GM18870 (cell line): Measurements from ENCODE around the gene WDR91.

Source experiments
- ATAC-seq: cut with Tn5 transposase; IDR thresholded peaks from one replicate; pipeline ENCODE4 v1.9.1; 2021; ENCODE audit warnings: moderate library complexity; ENCODE audit not compliant: unreplicated experiment

Gene WDR91

DNA sequence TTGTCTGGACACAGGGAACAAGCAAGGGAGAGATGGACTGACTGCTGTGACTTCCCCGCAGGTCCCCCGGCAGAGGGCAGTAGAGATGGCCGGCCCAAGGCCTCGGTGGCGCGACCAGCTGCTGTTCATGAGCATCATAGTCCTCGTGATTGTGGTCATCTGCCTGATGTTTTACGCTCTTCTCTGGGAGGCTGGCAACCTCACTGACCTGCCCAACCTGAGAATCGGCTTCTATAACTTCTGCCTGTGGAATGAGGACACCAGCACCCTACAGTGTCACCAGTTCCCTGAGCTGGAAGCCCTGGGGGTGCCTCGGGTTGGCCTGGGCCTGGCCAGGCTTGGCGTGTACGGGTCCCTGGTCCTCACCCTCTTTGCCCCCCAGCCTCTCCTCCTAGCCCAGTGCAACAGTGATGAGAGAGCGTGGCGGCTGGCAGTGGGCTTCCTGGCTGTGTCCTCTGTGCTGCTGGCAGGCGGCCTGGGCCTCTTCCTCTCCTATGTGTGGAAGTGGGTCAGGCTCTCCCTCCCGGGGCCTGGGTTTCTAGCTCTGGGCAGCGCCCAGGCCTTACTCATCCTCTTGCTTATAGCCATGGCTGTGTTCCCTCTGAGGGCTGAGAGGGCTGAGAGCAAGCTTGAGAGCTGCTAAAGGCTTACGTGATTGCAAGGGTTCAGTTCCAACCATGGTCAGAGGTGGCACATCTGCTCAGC lies 46.8 kb downstream of the WDR91 start:
- no peak for ATAC-seq

- ATAC-seq = no peak
Observed at GRCh38 chr7:135162382-135163001, 48.8 kb downstream of the WDR91 start.

- no peak for ATAC-seq
Observed at GRCh38 chr7:135161669-135162068, 49.7 kb downstream of the WDR91 start.

- no peak for ATAC-seq
Observed at GRCh38 chr7:135160858-135161653, 50.3 kb downstream of the WDR91 start.

DNA sequence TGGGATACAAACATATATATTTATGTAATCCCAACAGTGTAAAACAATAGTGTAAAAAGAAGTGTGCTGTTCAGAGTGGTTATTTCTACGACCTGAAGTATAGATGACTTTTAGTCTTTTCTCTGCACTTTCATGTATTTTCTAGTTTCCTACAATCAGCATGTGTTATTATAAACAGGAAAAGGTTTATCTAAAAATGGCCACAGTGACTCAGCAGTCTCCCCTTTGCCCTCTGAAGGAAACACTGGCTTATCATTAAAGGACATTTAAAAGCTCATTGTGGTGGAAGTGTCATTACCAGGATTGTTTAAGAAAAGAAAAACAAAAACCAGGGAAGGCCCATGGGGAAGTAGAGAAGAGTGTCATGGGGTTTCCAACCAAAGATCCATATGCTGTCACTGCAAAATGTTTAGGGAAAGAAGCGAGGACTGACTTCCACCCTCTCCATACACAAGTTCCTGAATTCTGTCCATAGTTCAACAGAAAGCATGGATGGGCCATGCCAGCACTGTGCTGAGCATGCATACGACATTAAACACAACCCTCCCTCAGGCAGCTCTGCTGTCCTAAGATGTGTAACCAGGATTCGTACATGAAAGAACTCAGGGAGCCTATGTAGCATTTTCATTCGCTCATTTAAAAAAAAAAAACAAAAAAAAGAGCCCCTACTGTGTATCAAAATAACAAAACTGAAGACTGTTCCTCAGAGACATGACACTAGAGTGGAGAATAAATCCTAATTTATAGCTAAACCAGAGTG lies 51.0 kb downstream of the WDR91 start:
- no peak for ATAC-seq

- no peak for ATAC-seq
Observed at GRCh38 chr7:135159359-135160085, 51.8 kb downstream of the WDR91 start.

DNA sequence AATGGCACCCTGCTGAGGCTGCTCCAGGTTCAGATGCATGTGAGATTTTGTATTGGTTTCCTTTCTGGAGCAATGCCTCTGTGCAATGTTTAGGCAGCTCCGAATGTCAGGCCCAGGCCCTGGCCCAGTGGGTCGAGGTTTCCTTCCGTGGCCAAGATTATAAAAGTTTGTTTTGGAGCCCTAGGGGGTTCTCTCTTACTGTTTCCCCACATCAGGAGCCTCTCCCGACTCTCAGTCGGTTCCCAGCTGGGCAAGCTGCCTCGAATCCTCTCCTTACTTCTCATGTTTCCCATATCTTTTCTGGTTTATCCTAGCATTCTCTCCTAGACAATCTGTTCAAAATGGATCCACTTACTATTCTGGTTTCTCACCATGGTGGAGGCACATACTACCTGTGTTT lies 52.5 kb downstream of the WDR91 start:
- no peak for ATAC-seq

DNA sequence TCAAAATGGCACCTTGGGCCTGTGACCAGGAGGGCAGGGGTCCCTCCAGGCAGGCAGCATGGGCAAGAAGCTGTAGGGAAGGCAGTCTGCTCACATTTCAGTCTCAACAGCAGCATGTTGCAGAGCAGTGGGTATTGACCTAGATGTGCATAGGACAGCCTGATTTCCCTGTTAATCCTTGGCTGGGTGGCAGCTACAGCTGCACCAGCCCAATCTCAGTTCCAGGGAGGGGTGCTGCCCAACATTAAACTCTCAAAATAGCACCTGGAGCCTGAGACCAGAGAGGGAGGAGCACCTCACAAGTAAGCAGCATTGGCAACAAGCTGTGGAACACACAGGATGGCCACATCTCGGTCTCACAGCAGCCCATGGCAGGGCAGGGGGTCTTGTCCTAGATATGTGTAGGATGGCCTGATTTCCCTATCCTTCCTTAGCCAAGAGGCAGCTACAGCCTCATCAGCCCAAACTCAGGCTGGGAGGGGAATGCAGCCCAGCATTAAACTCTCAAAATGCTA lies 53.1 kb downstream of the WDR91 start:
- ATAC-seq = no peak

DNA sequence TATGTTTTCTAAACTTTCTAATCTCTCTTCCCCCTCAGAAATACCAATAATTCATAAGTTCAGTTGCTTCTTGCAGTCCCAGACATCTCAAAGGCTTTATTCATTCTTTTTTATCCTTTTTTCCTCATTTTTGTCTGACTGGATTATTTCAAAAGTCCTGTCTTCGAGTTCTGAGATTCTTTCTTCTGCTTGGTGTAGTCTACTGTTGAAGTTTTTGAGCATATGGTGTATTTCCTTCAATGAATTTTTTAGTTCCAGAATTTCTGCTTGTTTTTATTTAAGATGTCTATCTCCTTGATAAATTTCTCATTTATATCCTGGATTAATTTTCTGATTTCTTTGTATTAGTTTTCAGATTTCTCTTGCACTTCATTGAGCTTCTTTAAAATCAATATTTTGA lies 55.0 kb downstream of the WDR91 start:
- no peak for ATAC-seq

DNA sequence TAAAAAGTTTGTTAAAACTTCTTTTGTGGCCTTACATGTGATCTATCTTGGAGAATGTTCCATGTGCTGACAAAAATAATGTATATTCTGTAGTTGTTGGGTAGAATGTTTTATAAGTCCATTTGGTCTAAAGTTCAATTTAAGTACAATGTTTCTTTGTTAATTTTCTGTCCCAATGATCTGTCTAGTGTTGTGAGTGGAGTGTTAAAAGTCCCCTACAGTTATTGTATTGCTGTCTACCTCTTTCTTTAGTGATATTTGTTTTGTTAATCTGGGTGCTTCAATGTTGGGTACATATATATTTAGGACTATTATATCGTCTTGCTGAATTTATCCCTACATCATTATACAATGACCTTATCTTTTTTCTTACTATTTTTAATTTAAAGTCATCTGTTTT lies 56.6 kb downstream of the WDR91 start:
- no peak for ATAC-seq

GRCh38 chr7:135152442-135152841 lies 58.9 kb downstream of the WDR91 start:
- no peak for ATAC-seq

DNA sequence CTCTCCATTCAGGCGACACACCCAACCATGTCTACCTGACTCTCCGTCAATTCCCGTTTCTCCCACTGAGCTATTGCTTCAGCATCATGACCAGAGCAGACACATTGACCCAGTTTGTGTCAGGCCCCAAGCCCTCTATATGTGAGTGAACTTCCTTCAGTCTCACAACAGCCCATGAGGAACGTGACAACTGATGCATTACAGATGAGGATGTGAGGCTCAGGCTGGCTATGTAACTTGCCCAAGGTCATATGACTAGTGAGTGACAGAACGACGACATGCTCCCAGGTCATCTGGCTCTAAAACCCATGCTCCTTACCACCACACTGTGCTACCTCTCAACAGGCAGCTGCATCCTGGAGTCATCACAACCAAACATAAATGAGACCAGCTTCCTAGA lies 59.8 kb downstream of the WDR91 start:
- ATAC-seq = no peak

GRCh38 chr7:135151132-135151531 lies 60.2 kb downstream of the WDR91 start:
- ATAC-seq = no peak

DNA sequence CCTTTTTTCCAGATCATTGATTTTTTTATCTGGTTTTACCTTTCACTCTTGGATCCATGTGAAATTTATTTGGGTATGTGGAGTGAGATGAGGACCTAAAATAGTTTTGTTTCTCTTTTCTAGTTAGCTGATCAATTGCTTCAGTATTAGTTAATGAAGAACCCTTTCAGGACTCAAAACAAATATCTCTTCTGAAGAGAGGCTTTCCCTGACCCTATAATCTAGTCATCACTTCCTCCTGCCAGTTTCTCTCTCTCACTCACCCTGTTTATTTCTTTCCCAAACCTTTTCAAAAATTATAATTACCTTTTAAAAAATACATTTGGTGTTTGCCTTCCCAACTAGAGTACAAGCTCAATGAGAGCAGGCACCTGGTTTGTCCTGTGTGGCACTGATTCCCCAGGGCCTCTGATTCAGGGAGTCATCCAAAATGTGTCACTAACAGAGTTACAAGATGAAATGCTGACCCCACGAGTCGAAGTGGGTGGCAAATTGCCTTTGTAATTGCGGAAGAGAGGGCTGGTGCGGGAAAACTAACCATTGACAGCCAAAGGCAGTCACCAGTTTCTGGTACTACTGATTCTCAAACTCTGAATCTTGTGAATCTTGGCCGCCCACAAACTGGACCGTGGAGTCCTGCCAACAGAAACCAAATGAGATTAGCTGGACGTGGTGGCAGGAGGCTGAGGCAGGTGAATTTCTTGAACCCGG lies 61.1 kb downstream of the WDR91 start:
- no peak for ATAC-seq

DNA sequence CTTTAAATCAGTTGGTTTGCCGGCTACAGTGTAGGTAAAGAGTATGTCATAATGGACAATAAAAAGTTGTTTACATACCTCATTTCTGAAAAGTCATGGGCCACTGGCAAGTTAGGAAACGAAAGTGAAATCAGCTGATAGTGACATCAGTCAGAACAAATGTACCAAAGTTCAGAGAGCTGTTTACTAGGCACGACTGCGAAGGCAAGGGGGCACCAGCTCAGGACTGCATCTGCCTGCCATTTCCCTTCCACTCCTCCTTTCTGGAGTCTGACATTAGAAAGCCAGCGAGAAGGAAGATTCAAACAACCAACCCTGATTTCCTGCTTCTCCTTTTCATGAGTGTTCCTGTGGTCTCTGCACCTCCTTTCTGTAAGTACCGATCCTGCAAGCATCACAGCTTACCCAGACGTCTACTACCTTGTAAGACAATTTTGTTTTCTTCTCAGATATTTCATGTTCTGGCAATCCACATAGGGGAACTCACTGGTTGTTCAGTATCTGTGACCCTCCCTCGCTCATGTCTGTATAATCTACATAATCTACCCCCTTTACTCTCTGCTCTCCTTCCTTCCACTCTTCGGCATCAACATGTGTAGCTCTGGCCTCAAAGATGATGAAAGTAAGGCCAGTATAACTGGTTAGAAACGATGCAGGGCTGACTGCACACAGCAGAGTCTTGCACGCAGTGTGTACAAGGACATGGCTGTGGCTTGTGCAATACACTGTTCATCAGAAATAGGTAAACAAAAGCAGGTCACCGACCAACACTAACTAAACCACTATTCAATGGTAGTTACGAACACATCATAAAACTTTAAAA lies 63.2 kb downstream of the WDR91 start, which contains the start of gene TMEM140:
Gene TMEM140 (plus strand): TSS at position 174 of the 823 bp plus-strand sequence. CDS start 16,370 bp downstream, outside the sequence.
- ATAC-seq = peak; percentile 66

- ATAC-seq = no peak
Observed at GRCh38 chr7:135147341-135147898, 63.9 kb downstream of the WDR91 start.

- no peak for ATAC-seq
Observed at GRCh38 chr7:135143885-135144668, 67.2 kb downstream of the WDR91 start.
